Measurements from ENCODE around the gene NFX1.

The NFX1 gene

GRCh38 chr9:33265211-33265865 lies 25.0 kb upstream of the NFX1 start (continued):
- no peak for TF ChIP-seq ZNF488 (tag by site-specific recombination; IDR thresholded peaks at IDR 0.05)

GRCh38 chr9:33267151-33267767 lies 23.1 kb upstream of the NFX1 start:
- no peak overlapping the region for H3K27ac ChIP-seq (ENCODE audit: extremely low read depth, low read depth, low read length)
- peaks cover 3% of the 10 kb centered on the region; the same call in 1 of the 2 replicates for H3K4me1 ChIP-seq (ENCODE audit: control insufficient read depth, insufficient read depth, low read length)
- H3K9me3 ChIP-seq (ENCODE audit: control insufficient read depth, insufficient read depth, low read depth, low read length), result no peaks in the 10 kb centered on the region
- H3K4me3 ChIP-seq (ENCODE audit: low read depth, low read length), result no peak overlapping the region
- ChIA-PET CTCF (no interaction called here), POLR2A (no interaction called here)
- peaks cover 24 to 62% of the 10 kb centered on the region in 2 experiments for H3K36me3 ChIP-seq (ENCODE audit: control insufficient read depth in 2 of 2, insufficient read depth in 1 of 2, low read length in 2 of 2)
- TF ChIP-seq ZNF2 (tag by site-specific recombination; IDR thresholded peaks at IDR 0.05), result no peak
- no peak for TF ChIP-seq ZNF654 (tag by site-specific recombination; IDR thresholded peaks at IDR 0.05; ENCODE audit: low read depth)
- no peak for TF ChIP-seq ZNF639 (tag by site-specific recombination; IDR thresholded peaks at IDR 0.05)
- no peak for TF ChIP-seq ZNF626 (tag by site-specific recombination; IDR thresholded peaks at IDR 0.05)
- TF ChIP-seq ZNF792 (tag by site-specific recombination; IDR thresholded peaks at IDR 0.05), result no peak
- TF ChIP-seq ZNF704 (tag by site-specific recombination; IDR thresholded peaks at IDR 0.05), result no peak
- no peak for TF ChIP-seq ZNF624 (tag by site-specific recombination; IDR thresholded peaks at IDR 0.05)

GRCh38 chr9:33270146-33270545 lies 20.2 kb upstream of the NFX1 start:
- Histone ChIP-seq H3K36me3 (ENCODE audit: control insufficient read depth in 2 of 2, insufficient read depth in 1 of 2, low read length in 2 of 2) (peaks cover 41 to 86% of the 10 kb centered on the region in 2 experiments), H3K4me1 (ENCODE audit: control insufficient read depth, insufficient read depth, low read length) (peaks cover 3% of the 10 kb centered on the region; the same call in 1 of the 2 replicates), H3K27ac (ENCODE audit: extremely low read depth, low read depth, low read length) (no peak overlapping the region), H3K4me3 (ENCODE audit: low read depth, low read length) (no peak overlapping the region), H3K9me3 (ENCODE audit: control insufficient read depth, insufficient read depth, low read depth, low read length) (no peaks in the 10 kb centered on the region)
- CTCF ChIA-PET, result no interaction called here
- POLR2A ChIA-PET, result no interaction called here
- TF ChIP-seq ZNF24 (tag by site-specific recombination; IDR thresholded peaks at IDR 0.05) (no peak), ZBTB21 (tag by site-specific recombination; IDR thresholded peaks at IDR 0.05) (no peak), ZBTB48 (tag by site-specific recombination; IDR thresholded peaks at IDR 0.05) (no peak), EGR2 (tag by site-specific recombination; IDR thresholded peaks at IDR 0.05; ENCODE audit: low read depth) (no peak), ZNF37A (tag by site-specific recombination; IDR thresholded peaks at IDR 0.05) (no peak), ZNF610 (tag by site-specific recombination; IDR thresholded peaks at IDR 0.05; ENCODE audit: borderline replicate concordance) (no peak), ZNF488 (tag by site-specific recombination; IDR thresholded peaks at IDR 0.05) (no peak), CTCF (tag by site-specific recombination; IDR thresholded peaks at IDR 0.05) (no peak), ZNF670 (tag by site-specific recombination; IDR thresholded peaks at IDR 0.05; ENCODE audit: low read depth) (no peak)
